ENCODE data around the gene TMEM121.
A peak's percentile ranks its signal among the peaks of the same experiment; 100 is the strongest.

Gene TMEM121

DNA sequence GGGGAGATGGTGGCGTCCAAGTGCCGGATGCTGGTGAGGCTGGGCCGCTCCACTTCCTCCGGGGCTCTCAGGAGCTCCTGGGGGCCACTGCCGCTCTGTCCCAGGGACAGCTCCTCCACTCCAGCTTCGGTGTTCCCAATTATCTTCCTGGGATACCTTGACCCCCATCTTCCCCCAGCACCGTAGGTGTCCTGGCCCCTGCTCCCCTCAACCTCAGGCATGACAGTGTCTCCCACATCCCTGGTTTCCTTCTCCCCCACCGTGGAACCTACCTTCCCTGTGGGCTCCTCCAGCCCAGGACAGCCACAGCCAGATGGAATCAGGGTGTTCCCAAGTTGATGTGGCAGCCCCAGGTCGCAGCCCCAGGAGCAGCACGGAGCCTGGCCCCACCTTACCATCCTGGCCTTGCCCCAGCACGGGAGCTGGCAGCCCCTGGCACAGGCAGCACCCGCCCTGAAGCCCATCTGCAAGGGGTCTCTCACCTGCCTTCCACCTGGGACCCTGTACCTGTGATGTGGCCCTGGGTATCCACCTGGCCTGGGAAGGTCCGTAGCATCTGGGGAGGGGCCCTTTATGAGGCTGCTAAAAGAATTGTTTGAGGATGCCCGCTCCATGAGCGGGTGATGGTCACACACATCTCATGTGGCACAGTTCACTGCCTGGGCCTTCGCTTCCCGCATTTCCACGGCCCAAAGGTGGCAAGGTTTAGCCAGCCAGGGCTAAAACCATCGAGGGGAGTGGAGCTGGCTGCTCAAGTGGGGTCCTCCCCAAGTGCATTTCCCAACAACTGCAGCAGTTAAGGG, 4.1 kb downstream of the TMEM121 start:
- Histone ChIP-seq H3K4me3 (ENCODE audit: low read depth, low read length) (no peak overlapping the region), H3K36me3 (no peaks in the 10 kb centered on the region; the same call in 1 of the 2 replicates), H3K9me3 (0 out of 2 replicates have a peak, but pooled peaks cover 2% of the 10 kb centered on the region), H3K4me1 (no peaks in the 10 kb centered on the region), H3K27me3 (no peaks in the 10 kb centered on the region)
- TF ChIP-seq CTCF (IDR thresholded peaks at IDR 0.05; ENCODE audit: low read depth, low read length) = no peak
- no peak for DNase-seq

- 0 out of 2 replicates have a peak, but pooled peaks cover 2% of the 10 kb centered on the region for H3K9me3 ChIP-seq
- DNase-seq = no peak
These were observed 4.9 kb downstream of the TMEM121 start for GRCh38 chr14:105531088-105531893.

DNA sequence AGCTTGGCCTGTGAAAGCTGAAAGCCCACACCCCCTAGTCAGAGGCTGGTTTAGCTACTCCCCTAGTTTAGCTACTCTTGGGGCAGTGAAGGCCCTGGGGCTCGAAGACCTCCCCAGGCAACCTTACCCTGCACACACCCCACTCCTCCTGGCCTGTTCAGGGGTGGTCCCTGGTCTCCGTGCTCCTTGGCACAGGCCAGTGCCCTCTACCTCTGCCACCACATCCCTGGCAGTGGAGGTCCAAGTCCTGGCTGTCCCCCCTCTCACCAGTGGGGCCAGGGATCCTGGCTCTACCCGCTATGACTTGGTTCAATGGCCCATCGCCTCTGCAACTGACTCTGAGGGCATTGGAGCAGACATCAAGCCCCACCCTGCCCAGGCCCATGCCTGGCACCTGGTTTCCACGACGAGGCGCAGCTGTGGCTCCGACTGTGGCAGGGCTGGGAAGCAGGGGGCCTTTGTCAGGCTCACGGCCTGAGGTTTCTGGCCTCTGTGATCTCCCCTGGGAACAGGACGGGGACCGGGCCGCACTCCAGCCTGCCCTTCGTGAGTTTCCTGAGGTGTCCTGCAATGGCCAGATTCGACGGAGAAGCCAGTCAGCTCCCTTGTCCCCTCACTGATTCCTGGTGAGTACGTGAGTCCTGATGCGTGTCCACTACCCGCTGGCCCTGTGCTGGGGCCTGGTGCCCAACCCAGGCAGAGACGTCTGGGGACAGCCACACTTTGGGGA, 5.7 kb downstream of the TMEM121 start:
- H3K36me3 ChIP-seq = no peaks in the 10 kb centered on the region; the same call in 1 of the 2 replicates
- no peak for DNase-seq
- peaks cover 7% of the 10 kb centered on the region; the same call in 1 of the 2 replicates for H3K27me3 ChIP-seq
- no peaks in the 10 kb centered on the region for H3K4me1 ChIP-seq
- no peak overlapping the region for H3K4me3 ChIP-seq (ENCODE audit: low read depth, low read length)
- no peak for TF ChIP-seq CTCF (IDR thresholded peaks at IDR 0.05; ENCODE audit: low read depth, low read length)
- H3K9me3 ChIP-seq = 0 out of 2 replicates have a peak, but pooled peaks cover 2% of the 10 kb centered on the region

More at GRCh38 chr14:105531088-105531893, 4.9 kb downstream of the TMEM121 start:
- Histone ChIP-seq H3K27me3 (peaks cover 3% of the 10 kb centered on the region; the same call in 1 of the 2 replicates), H3K4me3 (ENCODE audit: low read depth, low read length) (no peak overlapping the region), H3K4me1 (no peaks in the 10 kb centered on the region), H3K36me3 (no peaks in the 10 kb centered on the region; the same call in 1 of the 2 replicates)
- TF ChIP-seq CTCF (IDR thresholded peaks at IDR 0.05; ENCODE audit: low read depth, low read length) = no peak

GRCh38 chr14:105532735-105533141, 6.4 kb downstream of the TMEM121 start:
- Histone ChIP-seq H3K9me3 (0 out of 2 replicates have a peak, but pooled peaks cover 2% of the 10 kb centered on the region), H3K4me1 (no peaks in the 10 kb centered on the region), H3K4me3 (ENCODE audit: low read depth, low read length) (no peak overlapping the region), H3K27me3 (peaks cover 14% of the 10 kb centered on the region; the same call in 1 of the 2 replicates), H3K36me3 (no peaks in the 10 kb centered on the region; the same call in 1 of the 2 replicates)
- DNase-seq = peak; percentile 61
- TF ChIP-seq CTCF (IDR thresholded peaks at IDR 0.05; ENCODE audit: low read depth, low read length) = peak; percentile 58

DNA sequence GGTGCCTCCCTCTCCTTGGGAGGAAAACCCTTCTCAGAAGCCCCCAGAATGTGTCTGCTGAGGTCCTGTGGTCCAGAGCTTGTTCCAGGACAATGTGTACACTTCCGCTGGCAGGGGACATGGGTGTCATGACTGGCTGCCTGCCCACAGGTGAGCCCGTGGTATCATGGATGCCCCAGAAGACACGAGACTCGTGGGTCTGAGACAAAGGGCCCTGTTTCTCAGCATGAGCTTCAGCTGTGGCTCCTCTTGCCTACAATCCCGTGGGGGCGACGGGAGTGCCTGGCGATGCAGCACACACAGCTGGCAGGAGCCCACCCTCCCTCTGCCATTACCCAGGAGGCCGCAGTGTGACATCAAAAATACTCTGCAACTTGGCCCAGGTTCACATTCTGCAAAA, 7.0 kb downstream of the TMEM121 start:
- Histone ChIP-seq H3K4me3 (ENCODE audit: low read depth, low read length) (no peak overlapping the region), H3K27me3 (peaks cover 18% of the 10 kb centered on the region; the same call in 1 of the 2 replicates), H3K36me3 (no peaks in the 10 kb centered on the region; the same call in 1 of the 2 replicates), H3K9me3 (0 out of 2 replicates have a peak, but pooled peaks cover 2% of the 10 kb centered on the region), H3K4me1 (no peaks in the 10 kb centered on the region)
- DNase-seq = no peak
- no peak for TF ChIP-seq CTCF (IDR thresholded peaks at IDR 0.05; ENCODE audit: low read depth, low read length)
